Liver (tissue), 9 donors: ENCODE measurements around the gene SGPL1. TPM values are rescaled to one million over a fixed set of nuclear protein-coding genes. Genes with fewer than 3 reads are reported as not detected.

Experiments used
- DNase-seq: peaks from one replicate; pipeline ENCODE4 v3.0.0-alpha.2; 2017; ENCODE audit warnings: low spot score
- H3K27ac ChIP-seq, 2 donors: one replicate each; pipeline ENCODE4 v1.7.0; 2013; ENCODE audit warnings: inconsistent platforms in 2 of 2, low read length in 2 of 2, control low read depth in 1 of 2, low read depth in 1 of 2, mild to moderate bottlenecking in 1 of 2
- H3K27me3 ChIP-seq, 4 donors: one replicate each; pipeline versions ENCODE4 v1.6.1 to v1.7.0; 2013; ENCODE audit warnings: low read length in 3 of 4, inconsistent platforms in 1 of 4, mild to moderate bottlenecking in 1 of 4, moderate library complexity in 1 of 4; ENCODE audit not compliant: control insufficient read depth in 4 of 4, insufficient read depth in 4 of 4
- H3K36me3 ChIP-seq, 4 donors: one replicate each; pipeline versions ENCODE4 v1.6.1 to v1.7.0; 2013; ENCODE audit warnings: low read length in 3 of 4, mild to moderate bottlenecking in 3 of 4, low read depth in 1 of 4, moderate library complexity in 1 of 4; ENCODE audit not compliant: control insufficient read depth in 4 of 4, insufficient read depth in 3 of 4
- H3K4me1 ChIP-seq, 4 donors: one replicate each; pipeline versions ENCODE4 v1.6.1 to v1.7.0; 2013; ENCODE audit warnings: low read length in 3 of 4, mild to moderate bottlenecking in 3 of 4, moderate library complexity in 1 of 4; ENCODE audit not compliant: control insufficient read depth in 4 of 4, insufficient read depth in 4 of 4
- H3K4me3 ChIP-seq, 3 donors: one replicate each; pipeline versions ENCODE4 v1.6.1 to v1.7.0; 2013; ENCODE audit warnings: low read length in 3 of 3, control low read depth in 1 of 3, low read depth in 1 of 3, mild to moderate bottlenecking in 1 of 3
- H3K9ac ChIP-seq, 2 donors: one replicate each; pipeline ENCODE4 v1.7.0; 2013; ENCODE audit warnings: low read length in 2 of 2, mild to moderate bottlenecking in 2 of 2, moderate library complexity in 2 of 2, control low read depth in 1 of 2, low read depth in 1 of 2
- H3K9me3 ChIP-seq, 4 donors: one replicate each; pipeline versions ENCODE4 v1.6.1 to v1.7.0; 2013; ENCODE audit warnings: low read length in 3 of 4; ENCODE audit not compliant: control insufficient read depth in 4 of 4
- ATF3 ChIP-seq: IDR thresholded peaks from 2 replicates; pipeline ENCODE4 v1.6.1; 2016; ENCODE audit warnings: antibody characterized with exemption
- CTCF ChIP-seq: fragments of 150-350 bp; IDR thresholded peaks from 2 replicates; pipeline ENCODE4 v1.5.1; 2017; ENCODE audit warnings: improper control_type of control experiment, low read depth, low read length; ENCODE audit not compliant: missing input control
- EGR1 ChIP-seq, 2 donors: IDR thresholded peaks; 2 replicates each; pipeline ENCODE4 v1.6.1; 2016 to 2018; ENCODE audit warnings: antibody characterized with exemption in 2 of 2, low read depth in 2 of 2
- FOXA2 ChIP-seq: IDR thresholded peaks from 2 replicates; pipeline ENCODE4 v1.6.1; 2016; ENCODE audit warnings: antibody characterized with exemption
- GABPA ChIP-seq, 2 donors: IDR thresholded peaks in 1 of 2; conservative IDR thresholded peaks in 1 of 2; 2 replicates each; pipeline ENCODE4 v1.6.1; 2016; ENCODE audit warnings: antibody characterized with exemption in 2 of 2, mild to moderate bottlenecking in 1 of 2, moderate library complexity in 1 of 2
- JUND ChIP-seq, 2 donors: IDR thresholded peaks; 2 replicates each; pipeline ENCODE4 v1.6.1; 2016; ENCODE audit warnings: antibody characterized with exemption in 2 of 2
- MAX ChIP-seq: IDR thresholded peaks from 2 replicates; pipeline ENCODE4 v1.6.1; 2016; ENCODE audit warnings: antibody characterized with exemption
- NR2F2 ChIP-seq: IDR thresholded peaks from 2 replicates; pipeline ENCODE4 v1.6.1; 2016; ENCODE audit warnings: antibody characterized with exemption
- RAD21 ChIP-seq, 2 donors: IDR thresholded peaks; 2 replicates each; pipeline ENCODE4 v1.6.1; 2016; ENCODE audit warnings: antibody characterized with exemption in 2 of 2, mild to moderate bottlenecking in 2 of 2
- RXRA ChIP-seq, 2 donors: IDR thresholded peaks; 2 replicates each; pipeline ENCODE4 v1.6.1; 2017 to 2018; ENCODE audit warnings: antibody characterized with exemption in 2 of 2, mild to moderate bottlenecking in 1 of 2
- SP1 ChIP-seq: IDR thresholded peaks from 2 replicates; pipeline ENCODE4 v1.6.1; 2018; ENCODE audit warnings: antibody characterized with exemption, mild to moderate bottlenecking
- TAF1 ChIP-seq: conservative IDR thresholded peaks from 2 replicates; pipeline ENCODE4 v1.6.1; 2016; ENCODE audit warnings: antibody characterized with exemption, mild to moderate bottlenecking
- YY1 ChIP-seq: IDR thresholded peaks from 2 replicates; pipeline ENCODE4 v1.6.1; 2016; ENCODE audit warnings: antibody characterized with exemption, mild to moderate bottlenecking
- ZBTB33 ChIP-seq: IDR thresholded peaks from 2 replicates; pipeline ENCODE4 v1.6.1; 2016; ENCODE audit warnings: antibody characterized with exemption
- WGBS: extraction: QIAGEN DNeasy Blood & Tissue Kit; methylation state at CpG from one replicate; pipeline ENCODE4 v1.1.7; 2013; 5-methylcytosine and 5-hydroxymethylcytosine counted together
- polyA plus RNA-seq, 2 donors: library from polyadenylated mRNA; stranded (reverse) in 1 of 2; unstranded in 1 of 2; fragments of 200-250 nt in 1 of 2; fragments of >200 nt in 1 of 2; fragmentation: Nextera tagmentation in 1 of 2; extraction: Ambion mirVana in 1 of 2; gene quantifications; one replicate each; pipeline versions ENCODE4 v1.2.1 to v1.2.3, GENCODE V29; 2013 to 2015
- total RNA-seq, 2 donors: library from RNA; depleted of rRNA; stranded (reverse); fragments of >200 nt; gene quantifications; one replicate each; pipeline ENCODE4 v1.2.3, GENCODE V29; 2014
- donor health status: healthy.
- donor health status: healthy.
- donor health status: healthy.
- donor health status: healthy.
- donor health status: healthy.

The SGPL1 gene
- total and polyA plus RNA-seq, 4 donors = 11.8 to 37.1 (median 16.8) TPM

- Histone ChIP-seq H3K4me3 (no peak overlapping the region), H3K9ac (no peak overlapping the region), H3K9me3 (no peaks in the 10 kb centered on the region), H3K27ac (no peak overlapping the region), H3K4me1 (peaks cover 0 to 3% (median 0%) of the 10 kb centered on the region in 4 donors), H3K36me3 (no peaks in the 10 kb centered on the region), H3K27me3 (no peaks in the 10 kb centered on the region)
- TF ChIP-seq RAD21 (IDR thresholded peaks at IDR 0.05) (no peak), TAF1 (no peak), JUND (IDR thresholded peaks at IDR 0.05) (no peak), ZBTB33 (no peak), SP1 (no peak), EGR1 (IDR thresholded peaks at IDR 0.05; ENCODE audit: low read depth in 2 of 2) (no peak), NR2F2 (no peak), FOXA2 (no peak), ATF3 (no peak), RXRA (IDR thresholded peaks at IDR 0.05) (no peak), YY1 (no peak)
- DNase-seq = no peak
- WGBS = 93% methylated on average over 13 of the region's 13 CpGs
Measured at GRCh38 chr10:70901276-70901878, 85.6 kb downstream of the SGPL1 start.

- Histone ChIP-seq H3K27ac (no peak overlapping the region), H3K4me1 (peaks cover 0 to 3% (median 0%) of the 10 kb centered on the region in 4 donors), H3K4me3 (no peak overlapping the region), H3K36me3 (no peaks in the 10 kb centered on the region), H3K27me3 (no peaks in the 10 kb centered on the region), H3K9me3 (no peaks in the 10 kb centered on the region), H3K9ac (no peak overlapping the region)
- 85% methylated on average over 5 of the region's 5 CpGs for WGBS
- TF ChIP-seq SP1 = no peak
- no peak for TF ChIP-seq NR2F2
- no peak for TF ChIP-seq EGR1 (IDR thresholded peaks at IDR 0.05; ENCODE audit: low read depth in 2 of 2)
- TF ChIP-seq GABPA (IDR thresholded peaks at IDR 0.05 in 1 of 2, conservative IDR thresholded peaks at IDR 0.05 in 1 of 2) = no peak
- TF ChIP-seq FOXA2 = no peak
- TF ChIP-seq ATF3 = no peak
- TF ChIP-seq RXRA (IDR thresholded peaks at IDR 0.05) = no peak
- no peak for TF ChIP-seq MAX
- TF ChIP-seq YY1 = no peak
- TF ChIP-seq JUND (IDR thresholded peaks at IDR 0.05) = no peak
- DNase-seq = no peak
Measured at GRCh38 chr10:70902661-70903261, 87.0 kb downstream of the SGPL1 start.

- Histone ChIP-seq H3K36me3 (no peaks in the 10 kb centered on the region), H3K9ac (no peak overlapping the region), H3K4me3 (no peak overlapping the region), H3K4me1 (peaks cover 0 to 3% (median 0%) of the 10 kb centered on the region in 4 donors), H3K9me3 (no peaks in the 10 kb centered on the region), H3K27me3 (no peaks in the 10 kb centered on the region), H3K27ac (no peak overlapping the region)
- peak; percentile 54 for DNase-seq
- TF ChIP-seq CTCF (peak; percentile 78), TAF1 (no peak), RAD21 (IDR thresholded peaks at IDR 0.05) (peak; percentile 76 to 85)
- 61% methylated on average over 14 of the region's 14 CpGs for WGBS
Measured at GRCh38 chr10:70903262-70903921, 87.6 kb downstream of the SGPL1 start.
